Neuronal stem cell (in vitro differentiated cells): ENCODE results near the gene RBL1.

Experiments
- DNase-seq: peaks from one replicate; pipeline ENCODE4 v3.0.0-alpha.2; 2013; ENCODE audit warnings: low spot score
- H2AFZ ChIP-seq: one replicate; pipeline ENCODE4 v1.6.1; 2013; ENCODE audit warnings: mild to moderate bottlenecking, low read length, inconsistent platforms
- H2AK5ac ChIP-seq: 2 replicates; pipeline ENCODE4 v1.6.1; 2013; ENCODE audit warnings: low read depth, mild to moderate bottlenecking, inconsistent platforms, low read length, moderate library complexity, mixed read lengths
- H2BK120ac ChIP-seq: 2 replicates; pipeline ENCODE4 v1.6.1; 2013; ENCODE audit warnings: low read depth, mild to moderate bottlenecking, inconsistent platforms, low read length, moderate library complexity, mixed read lengths
- H2BK12ac ChIP-seq: one replicate; pipeline ENCODE4 v1.6.1; 2013; ENCODE audit warnings: low read length, inconsistent platforms
- H2BK15ac ChIP-seq: 2 replicates; pipeline ENCODE4 v1.6.1; 2013; ENCODE audit warnings: mild to moderate bottlenecking, low read length, inconsistent platforms, mixed read lengths
- H2BK5ac ChIP-seq: one replicate; pipeline ENCODE4 v1.6.1; 2013; ENCODE audit warnings: inconsistent platforms, mild to moderate bottlenecking, low read length, moderate library complexity
- H3K14ac ChIP-seq: one replicate; pipeline ENCODE4 v1.6.1; 2013; ENCODE audit warnings: low read length, inconsistent platforms
- H3K18ac ChIP-seq: 2 replicates; pipeline ENCODE4 v1.6.1; 2013; ENCODE audit warnings: low read length, inconsistent platforms
- H3K23ac ChIP-seq: 2 replicates; pipeline ENCODE4 v1.6.1; 2013; ENCODE audit warnings: low read depth, mild to moderate bottlenecking, mixed read lengths, low read length, inconsistent platforms; ENCODE audit not compliant: poor library complexity
- H3K27ac ChIP-seq: replicated peaks from 3 replicates; pipeline ENCODE4 v1.5.1; 2013; ENCODE audit warnings: low read length, inconsistent platforms
- H3K27me3 ChIP-seq, 3 experiments: 2 replicates each; pipeline ENCODE4 v1.6.1; 2013; ENCODE audit warnings: low read length in 3 of 3, mild to moderate bottlenecking in 2 of 3, inconsistent platforms in 1 of 3, low read depth in 1 of 3, mixed read lengths in 1 of 3, moderate library complexity in 1 of 3; ENCODE audit not compliant: control insufficient read depth in 3 of 3, insufficient read depth in 3 of 3
- H3K36me3 ChIP-seq, 2 donors: replicated peaks in 1 of 2; 2 replicates each; pipeline ENCODE4 v1.6.1; 2013; ENCODE audit warnings: low read length in 2 of 2; ENCODE audit not compliant: control insufficient read depth in 2 of 2, insufficient read depth in 2 of 2
- H3K4ac ChIP-seq: 2 replicates; pipeline ENCODE4 v1.6.1; 2013; ENCODE audit warnings: inconsistent platforms, mild to moderate bottlenecking, low read length, moderate library complexity
- H3K4me1 ChIP-seq, 2 donors: 1 replicate in 1 of 2; 2 replicates in 1 of 2; pipeline ENCODE4 v1.6.1; 2013; ENCODE audit warnings: low read length in 2 of 2, low read depth in 1 of 2; ENCODE audit not compliant: control insufficient read depth in 2 of 2, insufficient read depth in 1 of 2
- H3K4me2 ChIP-seq: one replicate; pipeline ENCODE4 v1.6.1; 2013; ENCODE audit warnings: mild to moderate bottlenecking, low read length, inconsistent platforms; ENCODE audit not compliant: insufficient read depth, poor library complexity, severe bottlenecking
- H3K4me3 ChIP-seq, 2 donors: 2 replicates each; pipeline ENCODE4 v1.5.1; 2013; ENCODE audit warnings: low read length in 2 of 2, mild to moderate bottlenecking in 2 of 2, inconsistent platforms in 1 of 2, moderate library complexity in 1 of 2
- H3K79me1 ChIP-seq: one replicate; pipeline ENCODE4 v1.6.1; 2013; ENCODE audit warnings: low read depth, mild to moderate bottlenecking, inconsistent platforms, low read length, moderate library complexity
- H3K9ac ChIP-seq: one replicate; pipeline ENCODE4 v1.6.1; 2013; ENCODE audit warnings: mild to moderate bottlenecking, low read depth, low read length, inconsistent platforms; ENCODE audit not compliant: poor library complexity
- H3K9me3 ChIP-seq, 2 donors: replicated peaks in 1 of 2; 2 replicates each; pipeline versions ENCODE3 to v1.6.1; 2013; ENCODE audit warnings: low read length in 2 of 2, mild to moderate bottlenecking in 2 of 2, inconsistent platforms in 1 of 2, low read depth in 1 of 2, mixed read lengths in 1 of 2, moderate library complexity in 1 of 2; ENCODE audit not compliant: control insufficient read depth in 2 of 2, insufficient read depth in 1 of 2
- H4K8ac ChIP-seq: one replicate; pipeline ENCODE4 v1.6.1; 2013; ENCODE audit warnings: low read depth, mild to moderate bottlenecking, inconsistent platforms, low read length, moderate library complexity
- H4K91ac ChIP-seq: one replicate; pipeline ENCODE4 v1.6.1; 2013; ENCODE audit warnings: low read length, low read depth, mild to moderate bottlenecking, inconsistent platforms; ENCODE audit not compliant: poor library complexity
- WGBS, 2 donors: extraction: QIAGEN DNeasy Blood & Tissue Kit; methylation state at CpG; one replicate each; pipeline ENCODE4 v1.1.7; 2013; ENCODE audit warnings: missing lambda C conversion rate in 2 of 2, mixed read lengths in 1 of 2; ENCODE audit not compliant: insufficient read length in 2 of 2, insufficient replicate concordance in 1 of 2; ENCODE audit errors: extremely low coverage in 2 of 2; 5-methylcytosine and 5-hydroxymethylcytosine counted together

Gene RBL1

DNA sequence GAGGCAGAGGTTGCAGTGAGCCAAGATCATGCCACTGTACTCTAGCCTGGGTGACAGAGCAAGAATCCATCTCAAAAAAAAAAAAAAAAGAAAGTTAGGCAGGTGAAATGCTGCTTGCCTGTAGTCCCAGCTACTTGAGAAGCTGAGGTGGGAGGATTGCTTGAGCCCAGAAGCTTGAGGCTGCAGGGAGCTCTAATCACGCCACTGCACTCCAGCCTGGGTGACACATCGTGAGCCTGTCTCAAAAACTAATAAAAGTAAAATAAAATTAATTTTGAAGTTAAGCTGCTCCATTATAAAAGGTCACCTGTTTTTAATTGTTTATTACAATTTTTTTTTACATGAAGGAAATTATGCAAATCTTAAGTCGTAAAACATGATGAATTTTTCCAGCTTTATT, 121.1 kb downstream of the RBL1 start:
- WGBS, 2 donors = no CpG with 5 or more reads among the region's 3 CpGs
- no peak overlapping the region for H3K23ac ChIP-seq
- H3K9me3 ChIP-seq = peaks cover 4 to 14% of the 10 kb centered on the region in 2 donors
- no peak overlapping the region for H3K4me3 ChIP-seq
- H2AK5ac ChIP-seq = no peak overlapping the region
- no peak overlapping the region for H3K27ac ChIP-seq
- no peak overlapping the region for H3K18ac ChIP-seq
- H2BK12ac ChIP-seq = no peak overlapping the region
- no peaks in the 10 kb centered on the region for H3K36me3 ChIP-seq
- no peak overlapping the region for H3K4ac ChIP-seq
- H2BK5ac ChIP-seq = no peak overlapping the region
- DNase-seq = no peak
- H2BK15ac ChIP-seq = no peak overlapping the region
- H3K9ac ChIP-seq = no peak overlapping the region
- H2BK120ac ChIP-seq = no peak overlapping the region
- H4K8ac ChIP-seq = no peak overlapping the region
- H4K91ac ChIP-seq = no peak overlapping the region
- peaks cover 0 to under 1% of the 10 kb centered on the region in 2 donors for H3K4me1 ChIP-seq
- H3K14ac ChIP-seq = no peak overlapping the region
- H2AFZ ChIP-seq = no peak overlapping the region
- no peaks in the 10 kb centered on the region for H3K79me1 ChIP-seq
- H3K27me3 ChIP-seq = no peaks in the 10 kb centered on the region
- no peak overlapping the region for H3K4me2 ChIP-seq

DNA sequence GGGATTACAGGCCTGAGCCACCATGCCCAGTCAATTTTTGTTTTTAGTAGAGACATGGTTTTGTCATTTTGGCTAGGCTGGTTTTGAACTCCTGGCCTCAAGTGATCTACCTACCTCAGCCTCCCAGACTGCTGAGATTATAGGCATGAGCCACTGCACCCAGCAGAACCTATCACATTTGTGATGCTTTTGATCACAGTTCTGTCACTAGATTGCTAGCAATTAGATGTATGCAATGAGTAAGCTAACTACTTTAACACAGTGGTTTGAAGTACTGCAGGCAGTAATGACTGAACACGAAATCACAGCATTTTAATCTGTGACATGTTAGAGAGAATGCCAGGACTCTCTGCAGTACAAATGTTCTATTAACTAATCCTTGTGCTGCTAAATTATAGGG, 124.7 kb downstream of the RBL1 start:
- Histone ChIP-seq H3K4me2 (no peak overlapping the region), H3K23ac (no peak overlapping the region), H3K4ac (no peak overlapping the region), H2AFZ (no peak overlapping the region), H3K9ac (no peak overlapping the region), H3K4me3 (no peak overlapping the region), H4K91ac (no peak overlapping the region), H3K9me3 (peaks cover 5 to 14% of the 10 kb centered on the region in 2 donors), H2BK5ac (no peak overlapping the region), H4K8ac (no peak overlapping the region), H3K27me3 (no peaks in the 10 kb centered on the region), H2BK120ac (no peak overlapping the region), H3K79me1 (no peaks in the 10 kb centered on the region), H3K4me1 (peaks cover 2 to 6% of the 10 kb centered on the region in 2 donors), H3K36me3 (no peaks in the 10 kb centered on the region), H2BK15ac (no peak overlapping the region), H3K18ac (no peak overlapping the region), H2BK12ac (no peak overlapping the region), H3K14ac (no peak overlapping the region), H2AK5ac (no peak overlapping the region), H3K27ac (no peak overlapping the region)
- WGBS, 2 donors = no CpG with 5 or more reads among the region's 1 CpG
- DNase-seq = no peak

DNA sequence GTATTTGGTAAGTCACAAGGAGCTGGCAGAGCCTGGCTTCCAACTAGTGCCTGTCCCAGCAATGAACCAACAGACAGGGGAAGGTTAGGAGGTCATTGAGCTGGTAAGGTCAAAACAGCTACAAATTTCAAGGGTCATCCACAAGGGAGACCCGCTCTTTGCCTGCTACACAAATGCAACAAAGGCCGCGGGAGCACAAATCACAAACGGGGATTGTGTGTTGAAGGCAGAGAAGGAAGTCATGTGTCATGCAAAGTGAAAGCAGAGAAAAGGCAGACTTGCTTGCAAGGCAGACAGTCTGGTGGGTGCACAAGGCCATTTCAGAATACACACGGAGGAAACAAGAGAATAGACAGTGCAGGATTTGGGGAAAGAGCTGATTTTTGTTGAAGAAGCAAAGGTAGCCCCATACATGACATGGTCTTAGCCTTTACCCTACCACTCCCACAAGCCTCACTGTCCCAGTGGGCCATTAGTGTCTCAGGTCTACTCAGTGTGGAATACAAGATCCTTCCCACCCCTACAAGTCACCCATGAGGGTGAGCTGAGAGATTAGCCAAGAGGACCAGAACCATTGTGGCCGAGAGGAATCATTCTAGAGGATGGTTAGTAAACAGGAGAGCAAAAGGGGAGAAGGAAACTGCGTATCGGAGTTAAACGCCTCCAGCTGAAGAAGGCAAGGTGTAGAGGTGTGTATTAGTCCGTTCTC, 126.2 kb downstream of the RBL1 start:
- Histone ChIP-seq H3K79me1 (no peaks in the 10 kb centered on the region), H3K9me3 (peaks cover 5 to 14% of the 10 kb centered on the region in 2 donors), H4K8ac (no peak overlapping the region), H3K36me3 (no peaks in the 10 kb centered on the region), H2BK120ac (no peak overlapping the region), H2BK5ac (no peak overlapping the region), H3K4ac (no peak overlapping the region), H3K4me1 (peaks cover 2 to 6% of the 10 kb centered on the region in 2 donors), H3K27me3 (no peaks in the 10 kb centered on the region), H3K27ac (no peak overlapping the region), H2AFZ (peak overlapping the region; percentile 67), H4K91ac (no peak overlapping the region), H2BK15ac (no peak overlapping the region), H3K4me3 (no peak overlapping the region), H3K23ac (no peak overlapping the region), H2BK12ac (no peak overlapping the region), H2AK5ac (no peak overlapping the region), H3K18ac (no peak overlapping the region), H3K9ac (no peak overlapping the region), H3K4me2 (no peak overlapping the region), H3K14ac (no peak overlapping the region)
- DNase-seq = no peak
- no CpG with 5 or more reads among the region's 10 CpGs for whole genome bisulfite sequencing, 2 donors

GRCh38 chr20:36969051-36969450, 126.7 kb downstream of the RBL1 start:
- H4K8ac ChIP-seq = no peak overlapping the region
- WGBS, 2 donors = no CpG with 5 or more reads among the region's 4 CpGs
- peaks cover 5 to 14% of the 10 kb centered on the region in 2 donors for H3K9me3 ChIP-seq
- H2BK5ac ChIP-seq = no peak overlapping the region
- H3K9ac ChIP-seq = no peak overlapping the region
- H2AK5ac ChIP-seq = no peak overlapping the region
- no peak overlapping the region for H3K23ac ChIP-seq
- H3K4me2 ChIP-seq = no peak overlapping the region
- H3K27ac ChIP-seq = no peak overlapping the region
- H3K79me1 ChIP-seq = no peaks in the 10 kb centered on the region
- H3K14ac ChIP-seq = no peak overlapping the region
- no peaks in the 10 kb centered on the region for H3K27me3 ChIP-seq
- peak overlapping the region; percentile 67 for H2AFZ ChIP-seq
- no peak overlapping the region for H2BK12ac ChIP-seq
- no peak overlapping the region for H2BK15ac ChIP-seq
- no peaks in the 10 kb centered on the region for H3K36me3 ChIP-seq
- DNase-seq = no peak
- H3K4me3 ChIP-seq = no peak overlapping the region
- peaks cover 2 to 6% of the 10 kb centered on the region in 2 donors for H3K4me1 ChIP-seq
- no peak overlapping the region for H4K91ac ChIP-seq
- H3K18ac ChIP-seq = no peak overlapping the region
- H3K4ac ChIP-seq = no peak overlapping the region
- H2BK120ac ChIP-seq = no peak overlapping the region
